GM12874 (cell line): Measurements from ENCODE around the gene FOXQ1.

Experiments
- TF ChIP-seq, protein P1 (sequence below): IDR thresholded peaks from 2 replicates; pipeline ENCODE4 v1.5.1; 2011; ENCODE audit warnings: low read depth, mild to moderate bottlenecking, control low read depth, low read length, moderate library complexity; ENCODE audit not compliant: insufficient read depth

FOXQ1 gene

DNA sequence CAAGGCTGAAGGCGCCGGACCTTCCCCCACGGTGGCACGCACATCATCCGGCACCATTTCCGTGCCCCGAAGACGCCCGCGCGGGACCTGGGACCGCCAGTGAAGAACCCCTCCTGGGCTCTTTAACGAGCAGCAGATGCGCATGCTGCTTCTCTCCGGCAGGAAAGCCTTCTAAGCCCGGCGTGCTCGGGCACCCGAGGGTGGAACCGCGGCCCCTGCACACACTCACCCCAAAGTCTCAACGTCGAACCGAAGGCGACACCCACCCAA lies 240 bp downstream of the FOXQ1 start:
- TF ChIP-seq, protein P1, sequence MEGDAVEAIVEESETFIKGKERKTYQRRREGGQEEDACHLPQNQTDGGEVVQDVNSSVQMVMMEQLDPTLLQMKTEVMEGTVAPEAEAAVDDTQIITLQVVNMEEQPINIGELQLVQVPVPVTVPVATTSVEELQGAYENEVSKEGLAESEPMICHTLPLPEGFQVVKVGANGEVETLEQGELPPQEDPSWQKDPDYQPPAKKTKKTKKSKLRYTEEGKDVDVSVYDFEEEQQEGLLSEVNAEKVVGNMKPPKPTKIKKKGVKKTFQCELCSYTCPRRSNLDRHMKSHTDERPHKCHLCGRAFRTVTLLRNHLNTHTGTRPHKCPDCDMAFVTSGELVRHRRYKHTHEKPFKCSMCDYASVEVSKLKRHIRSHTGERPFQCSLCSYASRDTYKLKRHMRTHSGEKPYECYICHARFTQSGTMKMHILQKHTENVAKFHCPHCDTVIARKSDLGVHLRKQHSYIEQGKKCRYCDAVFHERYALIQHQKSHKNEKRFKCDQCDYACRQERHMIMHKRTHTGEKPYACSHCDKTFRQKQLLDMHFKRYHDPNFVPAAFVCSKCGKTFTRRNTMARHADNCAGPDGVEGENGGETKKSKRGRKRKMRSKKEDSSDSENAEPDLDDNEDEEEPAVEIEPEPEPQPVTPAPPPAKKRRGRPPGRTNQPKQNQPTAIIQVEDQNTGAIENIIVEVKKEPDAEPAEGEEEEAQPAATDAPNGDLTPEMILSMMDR: no peak

DNA sequence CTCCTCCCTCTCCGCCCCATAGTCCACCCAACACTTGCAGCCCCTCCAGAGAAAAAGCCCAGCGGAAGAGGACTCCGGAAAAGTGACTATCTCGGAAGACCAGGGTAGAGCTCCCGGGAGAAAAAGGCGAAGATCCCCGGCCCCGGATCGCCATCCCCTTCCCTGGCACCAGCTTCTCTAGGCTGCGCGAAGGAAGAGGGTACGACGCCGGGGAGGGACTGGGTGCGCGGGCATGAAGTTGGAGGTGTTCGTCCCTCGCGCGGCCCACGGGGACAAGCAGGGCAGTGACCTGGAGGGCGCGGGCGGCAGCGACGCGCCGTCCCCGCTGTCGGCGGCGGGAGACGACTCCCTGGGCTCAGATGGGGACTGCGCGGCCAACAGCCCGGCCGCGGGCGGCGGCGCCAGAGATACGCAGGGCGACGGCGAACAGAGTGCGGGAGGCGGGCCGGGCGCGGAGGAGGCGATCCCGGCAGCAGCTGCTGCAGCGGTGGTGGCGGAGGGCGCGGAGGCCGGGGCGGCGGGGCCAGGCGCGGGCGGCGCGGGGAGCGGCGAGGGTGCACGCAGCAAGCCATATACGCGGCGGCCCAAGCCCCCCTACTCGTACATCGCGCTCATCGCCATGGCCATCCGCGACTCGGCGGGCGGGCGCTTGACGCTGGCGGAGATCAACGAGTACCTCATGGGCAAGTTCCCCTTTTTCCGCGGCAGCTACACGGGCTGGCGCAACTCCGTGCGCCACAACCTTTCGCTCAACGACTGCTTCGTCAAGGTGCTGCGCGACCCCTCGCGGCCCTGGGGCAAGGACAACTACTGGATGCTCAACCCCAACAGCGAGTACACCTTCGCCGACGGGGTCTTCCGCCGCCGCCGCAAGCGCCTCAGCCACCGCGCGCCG lies 822 bp downstream of the FOXQ1 start:
- TF ChIP-seq, protein P1: no peak

DNA sequence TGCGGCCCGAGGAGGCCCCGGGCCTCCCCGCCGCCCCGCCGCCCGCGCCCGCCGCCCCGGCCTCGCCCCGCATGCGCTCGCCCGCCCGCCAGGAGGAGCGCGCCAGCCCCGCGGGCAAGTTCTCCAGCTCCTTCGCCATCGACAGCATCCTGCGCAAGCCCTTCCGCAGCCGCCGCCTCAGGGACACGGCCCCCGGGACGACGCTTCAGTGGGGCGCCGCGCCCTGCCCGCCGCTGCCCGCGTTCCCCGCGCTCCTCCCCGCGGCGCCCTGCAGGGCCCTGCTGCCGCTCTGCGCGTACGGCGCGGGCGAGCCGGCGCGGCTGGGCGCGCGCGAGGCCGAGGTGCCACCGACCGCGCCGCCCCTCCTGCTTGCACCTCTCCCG lies 1.5 kb downstream of the FOXQ1 start:
- TF ChIP-seq, protein P1: no peak

DNA sequence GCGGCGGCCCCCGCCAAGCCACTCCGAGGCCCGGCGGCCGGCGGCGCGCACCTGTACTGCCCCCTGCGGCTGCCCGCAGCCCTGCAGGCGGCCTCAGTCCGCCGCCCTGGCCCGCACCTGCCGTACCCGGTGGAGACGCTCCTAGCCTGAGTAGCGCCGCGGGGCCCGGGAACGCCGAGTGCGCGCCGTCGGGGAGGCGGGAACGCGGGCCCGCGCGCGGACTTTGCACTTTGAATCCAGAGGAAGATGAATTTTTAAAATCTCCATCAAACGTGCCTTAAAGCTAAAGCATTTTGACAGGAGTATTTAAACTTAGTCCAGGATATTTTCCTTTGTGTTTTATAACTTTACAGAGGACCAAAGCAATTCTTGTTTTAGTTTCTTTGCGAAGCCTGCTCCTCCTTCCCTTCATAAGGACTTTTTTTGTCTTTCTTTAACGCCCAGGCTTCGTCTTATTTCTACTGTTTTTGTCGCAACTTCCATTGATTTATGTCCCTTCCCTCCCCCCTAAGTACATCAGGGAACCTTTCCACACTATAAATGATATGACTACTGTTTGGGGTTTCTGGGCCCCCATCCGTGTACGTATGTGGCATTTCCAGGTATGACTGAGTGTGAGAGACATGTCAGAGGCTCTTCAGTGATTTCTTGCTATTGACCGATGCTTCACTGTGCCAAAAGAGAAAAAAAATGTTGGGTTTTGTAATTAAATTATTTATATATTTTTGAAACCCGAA lies 2.0 kb downstream of the FOXQ1 start:
- TF ChIP-seq, protein P1: peak; percentile 34; the same call in 1 of the 2 replicates

DNA sequence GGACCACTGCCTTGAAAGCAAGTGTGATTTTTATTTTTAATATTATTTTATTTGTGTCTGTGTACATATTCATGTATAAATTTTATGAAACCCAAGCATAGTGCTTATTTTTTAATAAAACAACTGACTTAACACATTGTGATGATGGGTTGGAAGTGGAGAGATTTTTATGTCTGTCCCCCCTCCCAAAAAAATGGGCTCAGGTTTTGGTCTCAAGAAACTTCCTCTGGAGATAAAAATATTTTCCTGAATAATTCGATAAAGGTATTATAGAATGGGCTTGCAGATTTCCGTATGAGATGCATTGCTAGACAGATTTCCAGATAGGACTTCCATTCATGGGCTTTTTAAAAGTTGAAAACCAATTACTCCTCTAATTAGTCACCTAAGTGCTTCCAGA lies 2.7 kb downstream of the FOXQ1 start:
- TF ChIP-seq, protein P1: no peak

DNA sequence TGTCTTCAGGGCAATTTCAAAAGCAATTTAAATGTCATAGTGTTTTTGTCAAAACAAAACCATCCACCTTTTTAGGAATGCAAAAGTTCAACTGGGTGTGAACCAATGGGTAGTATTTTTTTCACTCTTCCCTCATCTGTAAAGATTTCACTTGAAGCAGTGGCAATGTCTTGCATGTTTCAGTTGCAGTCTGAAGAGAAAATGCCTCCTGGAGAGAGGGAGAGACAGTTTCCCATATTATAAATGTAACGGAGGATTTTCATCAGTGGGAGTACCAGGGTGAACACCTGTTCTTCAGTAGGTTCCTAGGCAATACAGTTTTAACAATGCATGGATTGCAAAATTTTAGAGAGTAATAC lies 3.3 kb downstream of the FOXQ1 start:
- TF ChIP-seq, protein P1: no peak

DNA sequence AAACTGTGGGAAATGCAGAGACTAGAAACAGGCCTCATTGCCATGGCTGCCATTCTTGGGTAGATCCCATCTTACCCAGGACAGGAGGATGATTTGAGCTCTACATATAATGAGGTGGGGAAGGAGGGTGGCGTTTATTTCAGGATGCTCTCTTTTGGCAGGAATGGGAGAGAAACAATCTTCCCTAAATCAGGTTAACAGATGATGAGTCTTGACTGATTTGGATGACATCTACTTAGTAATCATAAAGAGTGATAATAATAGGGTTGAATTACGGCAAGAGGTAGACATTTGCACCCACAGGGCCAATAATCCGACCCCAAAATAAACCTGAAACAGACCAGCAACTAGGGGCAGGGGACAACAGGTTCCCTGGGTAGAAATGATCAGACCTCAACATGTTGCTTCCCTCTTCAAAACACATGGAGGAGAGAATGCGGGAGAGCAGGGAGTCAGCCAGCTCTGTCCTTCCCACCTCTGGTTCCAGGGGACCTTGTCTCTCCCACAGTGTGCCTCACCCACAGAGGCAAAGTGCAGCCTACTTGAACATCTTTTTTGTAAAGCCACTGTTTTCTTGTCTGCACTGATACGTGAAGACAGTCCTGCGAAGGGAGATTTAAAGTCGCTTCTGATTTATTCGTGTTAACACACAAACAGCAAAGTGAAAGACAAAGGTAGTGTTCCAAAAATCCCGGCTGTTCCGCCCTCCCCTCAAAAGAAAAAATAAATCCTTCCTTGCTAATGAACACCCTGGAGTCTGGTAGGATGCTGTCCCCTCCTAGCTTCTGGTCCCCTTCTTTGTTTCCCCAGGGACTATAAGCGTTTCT lies 3.9 kb downstream of the FOXQ1 start:
- TF ChIP-seq, protein P1: no peak
